HG03196 (cell line): ENCODE data around the gene POC1A.

ENCODE experiments used
- ATAC-seq: cut with Tn5 transposase; IDR thresholded peaks from one replicate; pipeline ENCODE4 v1.9.1; 2021; ENCODE audit not compliant: unreplicated experiment

The POC1A gene

GRCh38 chr3:52088445-52089367 is 65.5 kb downstream of the POC1A start:
- ATAC-seq, result no peak

GRCh38 chr3:52087731-52088130 is 66.5 kb downstream of the POC1A start:
- no peak for ATAC-seq

GRCh38 chr3:52086976-52087663 is 67.1 kb downstream of the POC1A start:
- ATAC-seq, result no peak

- ATAC-seq, result no peak
Observed at GRCh38 chr3:52086461-52086860, 67.8 kb downstream of the POC1A start.

GRCh38 chr3:52085681-52086282 is 68.4 kb downstream of the POC1A start:
- no peak for ATAC-seq

GRCh38 chr3:52084954-52085680 is 69.1 kb downstream of the POC1A start:
- ATAC-seq, result no peak

- ATAC-seq, result no peak
Observed at GRCh38 chr3:52084216-52084945, 69.8 kb downstream of the POC1A start.

GRCh38 chr3:52083556-52084087 is 70.6 kb downstream of the POC1A start:
- ATAC-seq, result no peak

GRCh38 chr3:52082951-52083350 is 71.3 kb downstream of the POC1A start:
- ATAC-seq, result no peak

GRCh38 chr3:52080830-52081719 is 73.1 kb downstream of the POC1A start:
- ATAC-seq, result no peak

- no peak for ATAC-seq
Observed at GRCh38 chr3:52079958-52080357, 74.3 kb downstream of the POC1A start.

GRCh38 chr3:52078781-52079560 is 75.3 kb downstream of the POC1A start:
- no peak for ATAC-seq

GRCh38 chr3:52077925-52078324 is 76.3 kb downstream of the POC1A start:
- no peak for ATAC-seq

- ATAC-seq, result no peak
Observed at GRCh38 chr3:52076896-52077780, 77.1 kb downstream of the POC1A start.

GRCh38 chr3:52073490-52073889 is 80.7 kb downstream of the POC1A start:
- no peak for ATAC-seq

GRCh38 chr3:52072471-52072870 is 81.8 kb downstream of the POC1A start:
- ATAC-seq, result no peak

GRCh38 chr3:52072020-52072419 is 82.2 kb downstream of the POC1A start:
- ATAC-seq, result no peak
